Naive thymus-derived CD8-positive, alpha-beta T cell (primary cell): ENCODE measurements around the gene GHITM. TPM values are rescaled to one million over a fixed set of nuclear protein-coding genes. Genes with fewer than 3 reads are reported as not detected.
"Not testable (repeated sequence)": the region's sequence is repeated elsewhere in the genome, so short reads cannot be mapped to it uniquely, and the experiment has no call there.

Experiments used
- ATAC-seq, 2 donors: fragments of 150-1000 bp; cut with Tn5 transposase in 1 of 2; sonication (Bioruptor Pico), chemical (Tn5 transposase) in 1 of 2; 1 replicate in 1 of 2; 2 replicates in 1 of 2; pipeline ENCODE4 v1.10.0; 2021; ENCODE audit warnings: mild to moderate bottlenecking in 2 of 2, moderate library complexity in 2 of 2
- POLR2A ChIA-PET: fragments of 350-600 bp; sonication (Branson Sonifier 250); formaldehyde crosslinking; loops from one replicate; lab custom pipeline; 2021; ENCODE audit warnings: antibody characterized with exemption; lab: Charles Lee
- DNase-seq, 10 donors: peaks; one replicate each; pipeline versions ENCODE4 v3.0.0 to v3.0.0-alpha.2; 2020 to 2022
- H3K27ac Mint-ChIP-seq, 10 donors: one replicate each; pipeline ENCODE4 v1.8.0; 2020 to 2022; ENCODE audit warnings: mild to moderate bottlenecking in 10 of 10, mixed read lengths in 10 of 10, moderate library complexity in 4 of 10, inconsistent platforms in 1 of 10
- H3K27me3 Mint-ChIP-seq, 5 donors: one replicate each; pipeline ENCODE4 v1.8.0; 2021 to 2022; ENCODE audit warnings: mixed read lengths in 5 of 5
- H3K36me3 Mint-ChIP-seq, 3 donors: one replicate each; pipeline ENCODE4 v1.8.0; 2020 to 2022; ENCODE audit warnings: mixed read lengths in 3 of 3, mild to moderate bottlenecking in 2 of 3, inconsistent platforms in 1 of 3
- H3K4me1 Mint-ChIP-seq, 4 donors: one replicate each; pipeline ENCODE4 v1.8.0; 2021 to 2022; ENCODE audit warnings: mixed read lengths in 4 of 4
- H3K4me3 Mint-ChIP-seq, 10 donors: one replicate each; pipeline ENCODE4 v1.8.0; 2020 to 2022; ENCODE audit warnings: mild to moderate bottlenecking in 10 of 10, mixed read lengths in 10 of 10, moderate library complexity in 6 of 10, inconsistent platforms in 1 of 10
- H3K9me3 Mint-ChIP-seq, 9 donors: one replicate each; pipeline ENCODE4 v1.8.0; 2020 to 2022; ENCODE audit warnings: mixed read lengths in 9 of 9, mild to moderate bottlenecking in 3 of 9, inconsistent platforms in 1 of 9, moderate library complexity in 1 of 9
- polyA plus RNA-seq, 3 donors: library from polyadenylated mRNA; unstranded; fragments of 300-500 nt; fragmentation: Illumina TruSeq; gene quantifications; one replicate each; pipeline ENCODE4 v1.2.3, GENCODE V29; 2021
- total RNA-seq, 8 experiments: library from RNA in 2 of 8; stranded (reverse) in 2 of 8; gene quantifications; one replicate each; pipeline ENCODE4 v1.2.3 and lab custom pipeline; 2021 to 2026

Gene GHITM
- total and polyA plus RNA-seq, 5 experiments from 2014 or later, result 90.3 to 338 (median 270) TPM

DNA sequence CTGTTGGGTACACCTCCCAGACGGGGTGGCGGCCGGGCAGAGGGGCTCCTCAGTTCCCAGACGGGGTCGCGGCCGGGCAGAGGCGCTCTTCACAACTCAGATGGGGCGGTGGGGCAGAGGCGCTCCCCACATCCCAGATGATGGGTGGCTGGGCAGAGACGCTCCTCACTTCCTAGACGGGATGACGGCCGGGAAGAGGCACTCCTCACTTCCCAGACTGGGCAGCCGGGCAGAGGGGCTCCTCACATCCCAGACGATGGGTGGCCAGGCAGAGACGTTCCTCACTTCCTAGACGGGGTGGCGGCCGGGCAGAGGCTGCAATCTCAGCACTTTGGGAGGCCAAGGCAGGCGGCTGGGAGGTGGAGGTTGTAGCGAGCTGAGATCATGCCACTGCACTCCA lies 41.1 kb downstream of the GHITM start:
- H3K27me3 Mint-ChIP-seq, DNase-seq, POLR2A ChIA-PET, ATAC-seq, H3K4me3 Mint-ChIP-seq, H3K36me3 Mint-ChIP-seq, H3K9me3 Mint-ChIP-seq: not testable (repeated sequence)
- Mint-ChIP-seq H3K4me1 (peaks cover 0 to 16% (median 6%) of the 10 kb centered on the region in 4 donors), H3K27ac (peak overlapping the region in 2 of 10 donors; percentile 11 to 24)

DNA sequence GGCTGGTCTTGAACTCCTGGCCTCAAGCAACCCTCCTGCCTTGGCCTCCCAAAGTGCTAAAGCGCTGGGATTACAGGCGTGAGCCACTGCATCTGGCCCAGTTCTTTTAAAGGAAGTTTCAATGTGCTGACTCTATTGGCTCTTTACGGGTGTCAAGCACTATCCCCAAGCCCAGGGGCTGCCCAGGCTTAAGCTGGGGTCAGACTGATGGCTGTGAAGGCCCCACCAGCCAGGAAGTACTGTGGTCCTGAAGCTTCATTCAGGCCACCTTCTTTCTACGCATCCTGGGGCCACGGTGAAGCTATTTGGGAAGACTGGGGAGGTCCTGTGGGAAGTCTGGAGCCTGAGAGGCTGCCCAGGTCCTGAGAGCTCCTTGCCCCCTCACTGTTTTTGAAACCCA lies 42.3 kb downstream of the GHITM start:
- H3K4me3 Mint-ChIP-seq, result no peak overlapping the region
- H3K4me1 Mint-ChIP-seq, result peaks cover 0 to 10% (median 6%) of the 10 kb centered on the region in 4 donors
- POLR2A ChIA-PET, result no interaction called here
- no peaks in the 10 kb centered on the region for H3K36me3 Mint-ChIP-seq
- H3K27ac Mint-ChIP-seq, result peak overlapping the region in 1 of 10 donors; percentile 60
- no peak for DNase-seq
- no peaks in the 10 kb centered on the region for H3K27me3 Mint-ChIP-seq
- no peak for ATAC-seq
- H3K9me3 Mint-ChIP-seq, result no peaks in the 10 kb centered on the region

DNA sequence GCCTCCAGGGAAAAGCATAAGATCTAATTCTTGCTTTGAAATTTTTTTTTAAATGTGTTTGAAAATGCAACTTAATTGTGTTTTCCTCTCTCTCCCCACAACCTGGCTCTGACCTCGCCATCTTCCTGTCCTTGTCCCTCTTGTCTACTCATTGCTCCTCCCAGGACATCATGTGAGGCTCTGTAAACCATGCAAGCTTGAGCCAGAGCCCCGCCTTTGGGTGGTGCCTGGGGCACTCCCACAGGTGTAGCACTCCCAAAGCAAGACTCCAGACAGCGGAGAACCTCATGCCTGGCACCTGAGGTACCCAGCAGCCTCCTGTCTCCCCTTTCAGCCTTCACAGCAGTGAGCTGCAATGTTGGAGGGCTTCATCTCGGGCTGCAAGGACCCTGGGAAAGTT lies 45.2 kb downstream of the GHITM start:
- H3K36me3 Mint-ChIP-seq, result no peaks in the 10 kb centered on the region
- H3K4me1 Mint-ChIP-seq, result peaks cover 0 to 10% (median 3%) of the 10 kb centered on the region in 4 donors
- H3K9me3 Mint-ChIP-seq, result no peaks in the 10 kb centered on the region
- DNase-seq, result no peak
- no peak overlapping the region for H3K4me3 Mint-ChIP-seq
- no peak overlapping the region for H3K27ac Mint-ChIP-seq
- H3K27me3 Mint-ChIP-seq, result no peaks in the 10 kb centered on the region
- ATAC-seq, result no peak
- POLR2A ChIA-PET, result no interaction called here

DNA sequence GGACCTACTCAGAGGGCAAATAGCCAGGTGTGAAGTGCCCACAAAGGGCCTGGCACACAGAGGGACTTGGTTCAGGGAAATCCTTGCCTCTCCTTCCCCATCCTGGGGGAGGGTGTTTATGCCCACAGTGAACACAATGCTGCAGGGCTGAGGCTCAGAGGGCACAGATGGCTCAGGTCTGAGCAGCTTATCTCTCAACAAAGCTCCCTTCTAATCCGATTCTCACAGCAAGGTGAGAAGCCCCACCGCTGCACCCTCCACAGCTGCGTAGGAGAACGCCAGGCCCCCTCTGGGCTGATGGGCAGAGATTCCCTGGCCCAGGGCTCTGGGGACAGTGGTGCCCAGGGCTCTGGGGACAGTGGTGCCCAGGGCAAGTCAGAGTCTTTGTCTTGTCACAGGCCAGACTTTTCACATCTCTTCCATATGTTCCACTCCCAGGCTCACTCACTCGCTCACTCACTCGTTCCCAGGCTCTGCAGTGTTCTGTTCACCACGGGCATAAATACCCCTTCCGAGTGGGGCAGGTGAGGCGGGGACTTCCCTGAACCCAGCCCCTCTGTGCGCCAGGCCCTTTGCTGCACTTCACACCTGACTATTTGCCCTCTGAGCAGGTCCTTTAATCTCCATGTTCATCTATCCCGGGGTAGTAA lies 46.3 kb downstream of the GHITM start:
- Mint-ChIP-seq H3K36me3 (no peaks in the 10 kb centered on the region), H3K4me3 (no peak overlapping the region), H3K9me3 (no peaks in the 10 kb centered on the region), H3K27me3 (no peaks in the 10 kb centered on the region), H3K27ac (no peak overlapping the region), H3K4me1 (peaks cover 2 to 15% (median 8%) of the 10 kb centered on the region in 4 donors)
- ATAC-seq, result no peak
- POLR2A ChIA-PET, result no interaction called here
- no peak for DNase-seq

DNA sequence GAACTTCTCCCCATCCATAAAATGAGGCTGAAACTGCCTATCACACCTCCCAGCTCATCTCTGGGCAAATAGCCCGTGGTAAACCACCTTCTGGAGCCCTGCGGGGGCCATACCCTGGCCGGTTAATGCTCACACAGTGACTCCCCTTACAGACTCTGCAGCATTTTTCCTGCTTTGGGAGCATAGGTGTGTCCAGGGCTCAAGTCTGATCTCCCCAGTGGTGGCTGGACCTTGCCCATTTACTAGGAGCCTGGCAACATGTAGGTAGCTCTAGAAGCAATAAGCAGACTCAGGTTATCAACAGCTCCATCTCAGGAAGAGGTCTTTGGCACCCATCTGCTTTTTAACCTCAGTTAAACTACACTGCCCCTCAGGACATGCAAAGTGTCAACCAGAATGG lies 49.5 kb downstream of the GHITM start:
- POLR2A ChIA-PET, result no interaction called here
- DNase-seq (peak in 1 of 10 donors; percentile 11), ATAC-seq (no peak)
- H3K27me3 Mint-ChIP-seq, result peaks cover 0 to 3% (median 0%) of the 10 kb centered on the region in 5 donors
- H3K4me1 Mint-ChIP-seq, result peaks cover 11 to 24% (median 19%) of the 10 kb centered on the region in 4 donors
- H3K27ac Mint-ChIP-seq, result no peak overlapping the region
- H3K4me3 Mint-ChIP-seq, result no peak overlapping the region
- no peaks in the 10 kb centered on the region for H3K9me3 Mint-ChIP-seq
- no peaks in the 10 kb centered on the region for H3K36me3 Mint-ChIP-seq

DNA sequence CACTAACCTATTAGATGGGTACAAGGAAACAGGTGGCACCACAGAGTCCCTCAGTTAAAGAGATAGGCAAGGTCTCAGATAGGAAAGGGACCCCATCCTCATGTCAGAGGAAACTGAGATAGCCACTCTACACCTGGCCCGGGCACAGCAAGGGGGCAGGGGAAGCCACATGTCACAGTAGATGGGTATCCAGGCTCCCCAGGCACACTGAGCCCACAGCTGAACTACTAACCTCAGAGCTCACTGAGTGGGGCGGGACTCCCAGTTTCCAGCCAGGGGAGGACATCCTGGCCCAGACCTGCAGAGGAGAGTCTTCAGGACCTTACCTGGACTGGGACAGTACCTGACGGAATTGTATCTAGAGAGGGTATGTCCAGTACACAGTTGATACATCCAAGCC lies 51.3 kb downstream of the GHITM start:
- Mint-ChIP-seq H3K4me3 (no peak overlapping the region), H3K27ac (peak overlapping the region in 4 of 10 donors; percentile 9 to 79 (median 40))
- POLR2A ChIA-PET, result interaction anchor here (0.9 kb wide), 1 partner anchor 51 kb away, joined by 5 read pairs; the partner anchor contains the start of gene GHITM

DNA sequence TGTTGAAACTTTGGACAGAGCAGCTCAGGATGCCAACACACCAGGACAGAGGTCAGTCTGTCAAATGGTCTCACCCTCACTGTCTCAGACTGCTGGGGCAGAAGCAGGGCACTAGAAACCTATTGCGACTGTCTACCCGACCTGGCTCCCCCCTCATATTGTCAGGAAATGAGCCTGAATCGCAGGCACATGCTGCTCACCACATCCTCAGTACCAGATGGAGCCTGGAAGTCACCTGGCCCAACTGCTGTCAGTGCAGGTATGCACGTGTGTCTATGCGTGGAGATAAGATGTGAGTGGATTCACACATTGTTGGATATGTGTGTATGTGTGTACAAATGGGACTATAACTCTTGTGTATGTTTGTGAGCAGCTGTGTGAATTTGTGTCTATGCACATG lies 51.8 kb downstream of the GHITM start:
- Mint-ChIP-seq H3K4me1 (peaks cover 9 to 24% (median 20%) of the 10 kb centered on the region in 4 donors), H3K9me3 (no peaks in the 10 kb centered on the region), H3K36me3 (no peaks in the 10 kb centered on the region), H3K27me3 (peaks cover 0 to 8% (median 8%) of the 10 kb centered on the region in 5 donors), H3K27ac (peak overlapping the region in 8 of 10 donors; percentile 2 to 70 (median 31)), H3K4me3 (peak overlapping the region in 4 of 10 donors; percentile 2 to 9 (median 6))
- DNase-seq (peak in 6 of 10 donors; percentile 33 to 70 (median 56)), ATAC-seq (peak; percentile 51 to 86)
- POLR2A ChIA-PET, result interaction anchor here (0.9 to 1.5 kb wide), 2 partner anchors 14 to 52 kb away, joined by 3 to 5 read pairs; partner anchors contain the start of gene GHITM

More for the DNA sequence above, 51.3 kb downstream of the GHITM start:
- DNase-seq (peak in 1 of 10 donors; percentile 58), ATAC-seq (peak in 1 of 2 donors; percentile 13)
- peaks cover 0 to 5% (median 3%) of the 10 kb centered on the region in 5 donors for H3K27me3 Mint-ChIP-seq
- H3K9me3 Mint-ChIP-seq, result no peaks in the 10 kb centered on the region
- peaks cover 9 to 23% (median 20%) of the 10 kb centered on the region in 4 donors for H3K4me1 Mint-ChIP-seq
- H3K36me3 Mint-ChIP-seq, result no peaks in the 10 kb centered on the region

DNA sequence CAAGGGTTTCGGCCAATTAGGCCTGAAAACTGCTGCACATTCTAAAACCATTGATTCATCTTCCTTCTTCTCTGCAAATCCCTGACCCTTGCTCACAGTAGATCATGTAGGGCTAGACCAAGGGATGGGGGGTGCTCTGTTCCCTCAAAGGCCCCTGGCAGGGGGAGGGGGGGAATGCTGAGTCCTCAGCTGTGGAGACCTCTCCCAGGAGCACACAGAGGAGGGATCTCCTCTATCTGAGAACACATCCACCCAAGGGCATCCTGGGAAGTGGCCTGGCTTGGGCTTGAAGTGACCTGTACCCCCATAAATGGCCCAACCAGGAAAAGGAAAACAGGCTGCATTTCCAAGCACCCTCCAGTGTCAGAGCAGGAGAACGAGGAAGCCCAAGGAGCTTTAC lies 54.0 kb downstream of the GHITM start:
- DNase-seq (no peak), ATAC-seq (no peak)
- Mint-ChIP-seq H3K9me3 (no peaks in the 10 kb centered on the region), H3K27ac (peak overlapping the region in 2 of 10 donors; percentile 15 to 69), H3K36me3 (no peaks in the 10 kb centered on the region), H3K4me3 (peak overlapping the region in 6 of 10 donors; percentile 22 to 71 (median 45)), H3K4me1 (peaks cover 12 to 24% (median 20%) of the 10 kb centered on the region in 4 donors), H3K27me3 (peaks cover 2 to 24% (median 16%) of the 10 kb centered on the region in 5 donors)
- POLR2A ChIA-PET, result no interaction called here

DNA sequence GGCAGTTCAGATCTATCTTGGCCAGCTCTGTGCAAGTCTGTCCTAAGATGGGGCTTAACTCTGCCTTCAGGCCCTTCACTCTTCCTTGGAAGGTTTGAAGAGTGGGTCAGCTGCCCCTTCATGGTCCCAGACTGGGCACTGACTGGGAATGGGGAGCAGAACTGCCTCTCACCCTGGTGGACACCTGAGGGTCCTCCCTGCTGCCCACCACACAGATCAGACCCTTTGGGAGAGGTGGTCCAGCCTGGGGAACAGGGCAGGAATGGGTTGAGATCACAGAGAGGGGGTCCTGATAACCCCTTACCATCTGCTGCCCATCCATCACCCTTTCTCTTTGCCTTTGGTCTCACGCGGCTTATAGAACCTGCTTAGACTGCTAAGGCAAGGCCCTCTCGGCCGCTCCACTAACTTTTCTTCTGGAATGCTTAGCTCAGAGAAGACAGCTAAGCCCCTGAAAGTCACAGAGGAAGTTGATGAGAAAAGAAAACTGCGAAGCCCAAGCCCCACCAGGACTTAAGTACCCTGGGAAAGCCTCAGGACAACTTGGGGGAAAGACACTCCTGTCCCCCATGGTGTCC lies 54.6 kb downstream of the GHITM start:
- Mint-ChIP-seq H3K4me1 (peaks cover 12 to 24% (median 19%) of the 10 kb centered on the region in 4 donors), H3K27ac (no peak overlapping the region), H3K27me3 (peaks cover 5 to 28% (median 16%) of the 10 kb centered on the region in 5 donors), H3K4me3 (peak overlapping the region; percentile 52 to 79 (median 64)), H3K36me3 (no peaks in the 10 kb centered on the region), H3K9me3 (no peaks in the 10 kb centered on the region)
- POLR2A ChIA-PET, result no interaction called here
- DNase-seq (no peak), ATAC-seq (no peak)

DNA sequence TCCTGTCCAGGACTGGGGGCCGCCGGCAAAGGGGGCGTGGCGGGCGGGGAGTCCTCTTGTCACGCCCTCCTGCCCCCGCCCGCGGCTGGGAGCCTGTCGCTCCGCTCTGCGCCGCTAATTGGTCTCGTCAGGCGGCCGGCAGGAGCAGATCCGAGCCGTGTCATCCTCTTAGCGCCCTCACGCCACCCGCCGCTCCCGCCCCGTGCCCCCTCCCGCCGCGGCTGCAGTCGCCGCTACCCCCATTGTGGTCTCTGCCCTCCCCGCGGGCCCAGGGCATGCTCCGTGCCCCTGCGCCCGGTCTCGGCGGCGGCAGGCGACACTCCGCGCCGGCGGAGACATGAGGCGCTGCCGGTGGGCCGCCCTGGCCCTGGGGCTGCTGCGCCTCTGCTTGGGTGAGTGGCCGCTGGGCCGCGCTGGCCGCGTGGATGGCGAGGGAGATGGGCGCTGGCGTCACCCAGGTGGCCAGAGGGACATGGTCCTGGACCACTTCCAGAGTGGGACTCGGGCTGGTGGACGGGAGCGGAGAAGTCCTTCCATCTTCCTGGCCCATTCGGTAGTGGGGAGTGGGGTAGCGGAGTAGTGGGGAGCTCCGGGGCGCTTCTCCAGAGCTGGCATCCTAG lies 55.2 kb downstream of the GHITM start, which contains the start of gene CDHR1:
CDHR1 (plus strand) TSS at position 114 of the 620 bp plus-strand sequence; CDS start at position 338, 224 bp downstream.
- Mint-ChIP-seq H3K36me3 (no peaks in the 10 kb centered on the region), H3K27me3 (peaks cover 5 to 28% (median 16%) of the 10 kb centered on the region in 5 donors), H3K4me3 (peak within 1 kb of the TSS; percentile 64 to 81 (median 74)), H3K4me1 (peaks cover 12 to 24% (median 18%) of the 10 kb centered on the region in 4 donors), H3K27ac (peak within 1 kb of the TSS in 4 of 10 donors; percentile 15 to 77 (median 63)), H3K9me3 (no peaks in the 10 kb centered on the region)
- DNase-seq, result peak in 9 of 10 donors; percentile 19 to 53 (median 35)
- ATAC-seq, result peak; percentile 64 to 81
- POLR2A ChIA-PET, result no interaction called here

DNA sequence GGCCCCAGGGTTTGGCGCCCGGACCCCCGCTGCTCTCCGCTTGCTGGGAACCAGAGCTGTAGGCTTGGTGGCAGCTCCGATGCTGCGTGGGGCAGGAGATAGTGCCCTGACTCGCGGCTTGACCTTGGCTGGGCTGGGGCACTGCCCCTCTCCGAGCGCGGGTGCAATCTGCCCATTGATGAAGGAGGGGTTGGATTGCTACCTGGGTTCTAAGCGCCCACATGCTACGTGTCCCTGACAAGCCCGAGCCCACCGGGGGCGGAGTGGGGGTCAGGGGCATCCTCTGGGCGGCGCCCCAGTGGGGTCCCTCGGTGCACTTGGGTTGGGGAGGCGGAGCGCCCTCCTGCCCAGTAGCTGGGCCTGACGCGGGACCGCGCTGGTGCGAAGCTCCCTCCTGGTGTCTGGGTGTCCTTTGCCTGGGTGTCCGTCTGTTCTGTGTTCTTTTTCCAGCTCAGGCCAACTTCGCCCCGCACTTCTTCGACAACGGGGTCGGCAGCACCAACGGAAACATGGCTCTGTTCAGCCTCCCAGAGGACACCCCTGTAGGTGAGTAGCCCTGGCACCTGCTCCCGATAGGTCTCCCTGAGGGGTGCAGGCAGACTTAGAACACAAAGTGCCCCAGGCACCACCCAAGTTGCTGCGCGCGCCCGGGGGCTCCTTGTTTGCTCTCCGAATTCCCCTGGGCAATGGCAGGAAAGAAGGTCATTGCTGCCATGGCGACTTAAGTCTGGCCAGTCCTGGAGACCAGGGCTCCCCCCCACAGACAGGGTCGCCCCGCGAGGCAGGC lies 55.9 kb downstream of the GHITM start:
- Mint-ChIP-seq H3K27ac (peak overlapping the region in 2 of 10 donors; percentile 31 to 57), H3K4me3 (peak overlapping the region; percentile 64 to 81 (median 74)), H3K27me3 (peaks cover 5 to 28% (median 16%) of the 10 kb centered on the region in 5 donors), H3K4me1 (peaks cover 12 to 23% (median 17%) of the 10 kb centered on the region in 4 donors), H3K36me3 (no peaks in the 10 kb centered on the region), H3K9me3 (no peaks in the 10 kb centered on the region)
- ATAC-seq, result no peak
- DNase-seq, result peak in 1 of 10 donors; percentile 8
- POLR2A ChIA-PET, result no interaction called here

DNA sequence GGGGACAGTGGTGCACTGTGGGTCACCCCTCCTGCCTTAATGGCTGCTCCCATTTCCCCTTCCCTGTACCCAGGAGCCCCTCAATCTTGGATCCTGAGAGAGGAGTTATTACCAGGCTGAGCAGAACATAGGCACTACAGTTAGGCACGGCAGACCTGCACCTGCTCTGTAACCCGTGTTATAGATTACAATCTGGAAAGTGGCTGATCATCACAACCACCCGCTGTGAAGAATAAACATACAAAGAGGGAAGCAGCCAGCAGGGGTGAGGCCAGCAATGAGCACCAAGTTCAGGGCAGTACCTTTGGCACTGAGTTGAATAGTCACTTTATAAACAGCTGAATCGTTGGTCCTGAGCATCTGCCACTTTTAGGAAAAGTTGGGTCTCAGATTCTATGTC lies 56.8 kb downstream of the GHITM start:
- H3K4me3 Mint-ChIP-seq, result peak overlapping the region in 2 of 10 donors; percentile 71 to 81
- no peak for ATAC-seq
- peak overlapping the region in 2 of 10 donors; percentile 10 to 31 for H3K27ac Mint-ChIP-seq
- H3K9me3 Mint-ChIP-seq, result no peaks in the 10 kb centered on the region
- peaks cover 5 to 28% (median 16%) of the 10 kb centered on the region in 5 donors for H3K27me3 Mint-ChIP-seq
- H3K36me3 Mint-ChIP-seq, result no peaks in the 10 kb centered on the region
- POLR2A ChIA-PET, result no interaction called here
- DNase-seq, result no peak
- H3K4me1 Mint-ChIP-seq, result peaks cover 6 to 14% (median 10%) of the 10 kb centered on the region in 4 donors
